IPS-18c (cell line): Measurements from ENCODE around the gene RAB15.

Experiments
- H3K4me3 ChIP-seq: 2 replicates; pipeline ENCODE4 v1.7.0; 2013; ENCODE audit warnings: low read depth, mild to moderate bottlenecking, low read length, moderate library complexity; ENCODE audit not compliant: insufficient read depth
- H3K9me3 ChIP-seq: one replicate; pipeline ENCODE4 v1.6.1; 2013; ENCODE audit warnings: mild to moderate bottlenecking, low read length, moderate library complexity; ENCODE audit not compliant: control insufficient read depth, insufficient read depth

RAB15 gene

GRCh38 chr14:64947710-64948611 lies 24.2 kb downstream of the RAB15 start:
- Histone ChIP-seq H3K4me3 (no peak overlapping the region), H3K9me3 (no peaks in the 10 kb centered on the region)

DNA sequence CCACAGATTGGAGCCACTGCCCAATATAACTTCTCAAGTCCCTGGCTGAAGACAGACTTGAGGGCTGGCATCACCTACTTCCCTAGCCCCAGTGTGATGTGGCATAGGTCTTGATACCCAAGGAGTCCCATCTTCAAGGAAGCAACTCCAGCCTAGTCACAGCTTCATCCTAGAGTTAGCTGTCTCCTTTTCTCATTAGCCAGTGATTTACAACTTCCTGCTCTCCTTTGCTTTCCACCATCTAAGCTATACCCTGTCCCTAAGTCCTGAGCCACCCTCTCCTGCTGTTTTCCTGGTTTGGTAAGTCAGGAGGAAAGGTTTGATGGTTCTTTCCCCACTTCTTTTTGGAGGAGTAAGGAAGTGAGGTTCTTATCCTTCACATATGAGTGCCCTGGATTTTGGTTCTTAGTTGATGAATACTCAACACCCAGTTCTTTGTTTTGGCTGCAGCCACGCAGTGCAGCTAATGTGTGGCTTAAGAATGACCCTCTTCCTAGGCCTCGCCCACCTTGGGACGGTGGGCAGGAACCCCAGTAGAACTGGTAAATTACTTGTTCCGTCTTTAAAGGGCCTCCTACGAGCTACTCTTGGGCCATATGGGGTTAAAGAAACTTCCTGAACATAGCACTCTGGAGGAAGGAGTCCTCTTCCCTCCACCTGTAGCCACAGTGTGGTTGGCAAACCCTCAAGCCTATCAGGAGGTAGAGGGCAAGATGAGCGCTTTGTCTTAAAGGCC lies 25.7 kb downstream of the RAB15 start:
- Histone ChIP-seq H3K4me3 (no peak overlapping the region), H3K9me3 (no peaks in the 10 kb centered on the region)

DNA sequence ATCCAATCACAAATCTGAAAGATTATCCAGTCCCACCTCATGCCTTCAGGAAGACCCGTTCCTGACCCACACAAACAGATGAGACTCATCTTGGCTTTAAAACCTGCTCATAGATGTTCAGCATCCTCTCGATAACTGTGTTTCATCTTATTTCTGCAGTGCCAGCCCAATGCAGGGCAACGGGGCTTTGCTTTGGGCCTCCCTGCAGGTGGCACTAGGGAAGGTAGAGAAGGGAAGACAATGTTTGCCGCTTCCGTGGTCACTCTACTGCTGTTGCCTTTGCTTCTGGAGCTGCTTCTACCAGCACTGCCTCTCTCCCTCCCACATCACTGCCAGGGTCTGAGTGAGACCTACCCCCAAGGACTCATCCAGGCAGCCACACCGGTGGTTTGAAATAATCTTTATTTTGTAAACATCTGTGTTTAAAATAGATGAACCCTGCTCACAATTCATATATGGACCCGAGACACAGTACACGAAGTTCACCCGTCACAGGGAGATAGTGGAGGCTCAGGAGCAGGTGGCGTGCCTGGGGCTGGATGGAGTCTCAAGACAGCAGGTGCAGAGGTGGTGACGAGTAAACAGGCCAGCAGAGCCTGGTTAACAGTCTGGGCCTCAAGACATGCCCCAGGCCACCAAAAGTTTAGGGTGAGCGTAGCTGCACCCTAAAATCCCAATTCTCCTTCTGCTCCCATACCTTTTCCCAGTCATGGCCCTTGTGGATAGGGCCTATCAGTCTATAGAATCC lies 26.5 kb downstream of the RAB15 start:
- Histone ChIP-seq H3K9me3 (no peaks in the 10 kb centered on the region), H3K4me3 (no peak overlapping the region)

DNA sequence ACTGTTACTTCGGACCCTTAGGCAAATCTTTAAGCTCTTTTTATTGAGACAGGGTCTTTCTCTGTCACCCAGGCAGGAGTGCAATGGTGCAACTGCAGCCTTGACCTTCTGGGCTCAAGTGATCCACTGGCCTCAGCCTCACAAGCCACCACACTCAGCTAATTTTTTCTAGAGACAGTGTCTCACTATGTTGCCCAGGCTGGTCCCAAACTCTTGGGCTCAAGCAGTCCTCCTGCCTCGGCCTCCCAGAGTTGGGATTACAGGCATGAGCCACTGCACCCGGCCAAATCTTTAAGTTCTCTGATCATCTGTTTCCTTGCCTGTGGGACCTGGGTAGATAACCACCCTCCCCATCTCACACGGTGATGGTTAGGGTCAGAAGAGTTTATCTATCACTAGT lies 27.3 kb downstream of the RAB15 start:
- no peaks in the 10 kb centered on the region for H3K9me3 ChIP-seq
- no peak overlapping the region for H3K4me3 ChIP-seq

DNA sequence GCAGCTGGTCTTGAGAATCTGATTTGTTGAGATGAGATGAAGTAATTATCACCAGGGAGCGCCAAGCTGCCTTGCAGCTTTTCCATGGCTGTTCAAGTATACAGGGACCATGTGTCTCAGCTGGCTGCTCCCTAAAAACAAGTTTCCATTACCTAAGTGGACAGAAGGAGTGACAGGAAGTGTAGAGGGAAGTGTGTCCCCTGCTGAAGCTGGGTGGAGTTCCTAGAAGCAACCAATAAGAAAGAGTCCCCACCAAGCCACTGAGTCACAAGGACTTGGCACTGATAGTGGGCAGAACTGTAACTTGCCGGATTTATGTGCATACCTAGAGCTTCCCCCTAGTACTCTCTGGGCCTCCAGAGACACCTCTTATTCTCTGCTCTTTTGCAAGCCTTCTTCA lies 28.1 kb downstream of the RAB15 start:
- Histone ChIP-seq H3K4me3 (no peak overlapping the region), H3K9me3 (no peaks in the 10 kb centered on the region)

GRCh38 chr14:64943556-64943955 lies 28.6 kb downstream of the RAB15 start:
- H3K4me3 ChIP-seq = no peak overlapping the region
- H3K9me3 ChIP-seq = no peaks in the 10 kb centered on the region

DNA sequence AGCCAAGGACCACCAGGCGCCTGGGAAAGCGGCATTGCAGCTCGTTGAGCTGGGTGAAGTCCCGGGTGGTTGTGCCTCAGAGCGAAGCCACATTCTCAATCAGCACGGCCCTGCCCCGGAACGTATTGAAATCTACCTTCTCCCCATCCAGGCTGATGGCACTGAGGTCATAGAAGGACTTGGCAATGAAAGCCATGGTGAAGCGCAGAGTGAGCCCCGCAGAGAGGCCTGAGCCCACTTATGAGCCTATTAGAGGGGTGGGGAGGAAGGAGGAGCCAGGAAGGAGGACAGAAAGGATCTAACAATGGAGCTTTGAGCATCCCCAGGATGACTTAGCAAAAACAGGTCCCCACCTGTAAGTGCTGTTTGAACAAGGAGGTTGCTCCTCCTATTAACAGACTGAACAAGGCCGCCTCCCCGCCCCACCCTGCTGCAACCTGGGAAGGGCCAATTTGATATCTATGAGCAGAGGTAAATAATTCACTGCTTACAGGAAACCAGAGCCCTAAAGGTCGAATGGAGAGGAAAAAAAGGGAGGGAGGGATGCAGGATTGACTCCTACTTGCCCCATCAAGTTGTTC lies 29.5 kb downstream of the RAB15 start, which contains the start of gene GPX2:
TSS of gene GPX2 (minus strand) at position 215 of the 581 bp plus-strand sequence. CDS start at position 196, 19 bp downstream.
- Histone ChIP-seq H3K4me3 (no peak within 1 kb of the TSS), H3K9me3 (no peaks in the 10 kb centered on the region)

DNA sequence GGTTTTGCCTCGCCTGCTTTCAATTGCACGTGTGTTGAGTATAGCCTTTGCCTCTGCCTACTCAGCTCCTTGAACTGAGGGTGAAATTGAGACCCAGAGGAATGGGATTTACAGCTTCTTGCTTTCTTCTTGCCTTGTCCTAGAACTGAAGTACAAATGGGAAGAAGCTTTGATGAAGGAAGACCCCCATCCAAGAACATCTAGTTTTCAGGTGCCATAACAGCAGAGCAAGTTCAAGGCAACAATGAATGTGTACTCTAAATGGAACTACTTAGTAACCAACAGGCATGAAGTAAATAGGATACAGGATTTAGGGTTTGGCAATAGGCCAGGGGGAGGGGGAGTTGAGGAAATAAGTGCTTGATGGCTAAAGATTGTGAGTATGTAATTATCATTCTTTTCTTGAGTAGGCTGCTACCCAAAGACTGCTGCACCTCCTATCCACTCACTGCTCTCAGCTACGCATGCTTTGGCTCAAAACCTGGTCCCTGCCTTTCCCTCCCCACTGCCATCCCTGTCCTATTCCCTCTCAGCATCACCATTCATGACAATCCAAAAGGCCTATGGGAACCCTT lies 31.7 kb downstream of the RAB15 start:
- H3K9me3 ChIP-seq = no peaks in the 10 kb centered on the region
- no peak overlapping the region for H3K4me3 ChIP-seq

- no peaks in the 10 kb centered on the region for H3K9me3 ChIP-seq
- no peak overlapping the region for H3K4me3 ChIP-seq
Observed at GRCh38 chr14:64939817-64940190, 32.3 kb downstream of the RAB15 start.

- Histone ChIP-seq H3K9me3 (no peaks in the 10 kb centered on the region), H3K4me3 (no peak overlapping the region)
Observed at GRCh38 chr14:64938972-64939816, 32.9 kb downstream of the RAB15 start.

- Histone ChIP-seq H3K4me3 (no peak overlapping the region), H3K9me3 (no peaks in the 10 kb centered on the region)
Observed at GRCh38 chr14:64937821-64938193, 34.3 kb downstream of the RAB15 start.

GRCh38 chr14:64937171-64937820 lies 34.8 kb downstream of the RAB15 start:
- no peak overlapping the region for H3K4me3 ChIP-seq
- no peaks in the 10 kb centered on the region for H3K9me3 ChIP-seq

DNA sequence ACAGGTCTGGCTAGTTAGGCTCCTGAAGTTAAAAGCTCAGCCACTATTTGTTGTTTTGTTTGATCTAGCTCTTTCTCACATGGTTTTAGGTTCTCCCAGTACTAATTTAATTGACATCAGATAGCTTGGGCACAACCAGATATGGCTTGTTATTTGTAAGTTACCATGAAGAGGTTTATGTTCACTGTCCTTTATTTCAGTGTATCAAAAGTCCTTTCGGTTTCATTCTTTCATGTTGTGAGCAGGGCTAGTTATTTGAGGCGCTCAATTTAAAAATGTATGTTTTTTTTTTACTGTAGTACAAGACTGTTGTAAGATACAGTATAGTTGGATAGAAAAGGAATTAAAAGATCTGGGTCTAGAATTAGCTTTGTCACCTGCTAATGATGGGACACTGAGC lies 36.6 kb downstream of the RAB15 start:
- Histone ChIP-seq H3K4me3 (no peak overlapping the region), H3K9me3 (no peaks in the 10 kb centered on the region)

GRCh38 chr14:64934338-64934929 lies 37.7 kb downstream of the RAB15 start:
- Histone ChIP-seq H3K9me3 (no peaks in the 10 kb centered on the region), H3K4me3 (no peak overlapping the region)

- Histone ChIP-seq H3K4me3 (no peak overlapping the region), H3K9me3 (no peaks in the 10 kb centered on the region)
Observed at GRCh38 chr14:64932231-64932630, 39.9 kb downstream of the RAB15 start.
